Gastrocnemius medialis (tissue), 4 donors: ENCODE measurements around the gene C9. TPM values are rescaled to one million over a fixed set of nuclear protein-coding genes. Genes with fewer than 3 reads are reported as not detected.
"Not testable (repeated sequence)": the region's sequence is repeated elsewhere in the genome, so short reads cannot be mapped to it uniquely, and the experiment has no call there.

Experiments used
- ATAC-seq, 2 donors: fragments of 150-250 bp; one replicate each; pipeline ENCODE4 v1.9.1; 2016
- DNase-seq, 2 donors: peaks; one replicate each; pipeline ENCODE4 v3.0.0-alpha.2; 2019
- H3K27ac ChIP-seq, 4 donors: fragments of 200-600 bp; sonication (generic); 1 replicate in 1 of 4; 2 replicates in 3 of 4; pipeline ENCODE4 v1.5.1; 2016 to 2018; ENCODE audit warnings: mild to moderate bottlenecking in 2 of 4, moderate library complexity in 1 of 4
- H3K27me3 ChIP-seq, 3 donors: fragments of 200-600 bp; sonication (generic) in 2 of 3; 1 replicate in 1 of 3; 2 replicates in 2 of 3; pipeline versions ENCODE4 v1.5.1 to v1.6.0; 2016 to 2019; ENCODE audit warnings: mild to moderate bottlenecking in 1 of 3, moderate library complexity in 1 of 3
- H3K36me3 ChIP-seq, 2 donors: fragments of 200-600 bp; sonication (generic) in 1 of 2; one replicate each; pipeline ENCODE4 v1.5.1; 2017 to 2018
- H3K4me1 ChIP-seq, 2 donors: fragments of 200-600 bp; sonication (generic) in 1 of 2; one replicate each; pipeline ENCODE4 v1.5.1; 2016 to 2017; ENCODE audit warnings: mild to moderate bottlenecking in 2 of 2
- H3K4me3 ChIP-seq, 4 donors: fragments of 200-600 bp; sonication (generic) in 3 of 4; 1 replicate in 1 of 4; 2 replicates in 3 of 4; pipeline ENCODE4 v1.5.1; 2016 to 2019; ENCODE audit warnings: mild to moderate bottlenecking in 2 of 4
- H3K9me3 ChIP-seq, 3 donors: fragments of 200-600 bp; sonication (generic) in 2 of 3; 1 replicate in 1 of 3; 2 replicates in 2 of 3; pipeline ENCODE4 v1.5.1; 2016 to 2019
- CTCF ChIP-seq, 5 experiments: fragments of 450-650 bp in 3 of 5; fragments of 200-600 bp in 2 of 5; sonication (generic) in 2 of 5; IDR thresholded peaks in 4 of 5; conservative IDR thresholded peaks in 1 of 5; 1 replicate in 4 of 5; 2 replicates in 1 of 5; pipeline ENCODE4 v1.5.1; 2016 to 2019; ENCODE audit warnings: antibody characterized with exemption in 5 of 5, mild to moderate bottlenecking in 3 of 5, moderate library complexity in 3 of 5
- POLR2A ChIP-seq, 2 donors: fragments of 450-650 bp; IDR thresholded peaks; one replicate each; pipeline ENCODE4 v1.6.1; 2017; ENCODE audit warnings: antibody characterized with exemption in 2 of 2, mild to moderate bottlenecking in 2 of 2, moderate library complexity in 2 of 2
- in situ Hi-C, 4 donors: fragments of 200-750 bp; cut with MboI; loops; one replicate each; pipeline versions ENCODE4 v1.15.0 to v1.8.0; 2017; ENCODE audit warnings: low sequenced_read_pairs in 4 of 4
- intact Hi-C: fragments of 100-400 bp; cut with DNase I; formaldehyde crosslinking; loops from one replicate; pipeline ENCODE4 v1.15.1; 2023; ENCODE audit warnings: low total_unique reads
- total RNA-seq, 4 donors: library from RNA; depleted of rRNA; stranded (reverse); fragments of >200 nt; gene quantifications; one replicate each; pipeline versions ENCODE4 v1.1.0 to v1.2.3, GENCODE V29; 2016

Gene C9
- total RNA-seq, 4 donors from 2014 or later, result 2.6 to 5.3 TPM; not detected in 2

GRCh38 chr5:39342460-39342859, 21.8 kb downstream of the C9 start:
- in situ Hi-C loops (no loop called here), intact Hi-C loops (no loop called here)
- Histone ChIP-seq H3K27ac (no peak overlapping the region), H3K27me3 (no peaks in the 10 kb centered on the region), H3K4me1 (no peaks in the 10 kb centered on the region), H3K36me3 (no peaks in the 10 kb centered on the region), H3K4me3 (no peak overlapping the region), H3K9me3 (no peaks in the 10 kb centered on the region)
- DNase-seq (no peak), ATAC-seq (no peak)
- TF ChIP-seq CTCF (IDR thresholded peaks at IDR 0.05 in 4 of 5, conservative IDR thresholded peaks at IDR 0.05 in 1 of 5) (no peak), POLR2A (IDR thresholded peaks at IDR 0.05) (no peak)

GRCh38 chr5:39341896-39342295, 22.4 kb downstream of the C9 start:
- Histone ChIP-seq H3K27me3 (no peaks in the 10 kb centered on the region), H3K4me1 (no peaks in the 10 kb centered on the region), H3K9me3 (no peaks in the 10 kb centered on the region), H3K4me3 (no peak overlapping the region), H3K36me3 (no peaks in the 10 kb centered on the region), H3K27ac (no peak overlapping the region)
- ATAC-seq (no peak), DNase-seq (no peak)
- in situ Hi-C loops, result no loop called here
- TF ChIP-seq CTCF (IDR thresholded peaks at IDR 0.05 in 4 of 5, conservative IDR thresholded peaks at IDR 0.05 in 1 of 5) (no peak), POLR2A (IDR thresholded peaks at IDR 0.05) (no peak)
- intact Hi-C loops, result no loop called here

- Histone ChIP-seq H3K4me1 (no peaks in the 10 kb centered on the region), H3K27ac (no peak overlapping the region), H3K9me3 (no peaks in the 10 kb centered on the region), H3K4me3 (no peak overlapping the region), H3K27me3 (no peaks in the 10 kb centered on the region), H3K36me3 (no peaks in the 10 kb centered on the region)
- in situ Hi-C loops (no loop called here), intact Hi-C loops (no loop called here)
- DNase-seq, result no peak
- TF ChIP-seq POLR2A (IDR thresholded peaks at IDR 0.05) (no peak), CTCF (IDR thresholded peaks at IDR 0.05 in 4 of 5, conservative IDR thresholded peaks at IDR 0.05 in 1 of 5) (no peak)
- ATAC-seq, result no peak
Observed at GRCh38 chr5:39340506-39340905, 23.8 kb downstream of the C9 start.

GRCh38 chr5:39337252-39337915, 26.9 kb downstream of the C9 start:
- intact Hi-C loops, result no loop called here
- no peaks in the 10 kb centered on the region for H3K36me3 ChIP-seq
- no peaks in the 10 kb centered on the region for H3K4me1 ChIP-seq
- H3K27me3 ChIP-seq, result no peaks in the 10 kb centered on the region
- no peaks in the 10 kb centered on the region for H3K9me3 ChIP-seq
- in situ Hi-C loops, result no loop called here
- no peak overlapping the region for H3K4me3 ChIP-seq
- TF ChIP-seq CTCF (IDR thresholded peaks at IDR 0.05 in 4 of 5, conservative IDR thresholded peaks at IDR 0.05 in 1 of 5), result no peak
- TF ChIP-seq POLR2A (IDR thresholded peaks at IDR 0.05), result no peak
- DNase-seq (no peak), ATAC-seq (no peak)
- no peak overlapping the region for H3K27ac ChIP-seq

- intact Hi-C loops, DNase-seq, H3K9me3 ChIP-seq, H3K4me3 ChIP-seq, in situ Hi-C loops, H3K36me3 ChIP-seq, ATAC-seq, H3K27me3 ChIP-seq, H3K4me1 ChIP-seq, H3K27ac ChIP-seq: not testable (repeated sequence)
Observed at GRCh38 chr5:39334296-39334695, 30.0 kb downstream of the C9 start.
